NCI-H187 (cell line): Measurements from ENCODE around the gene MYL5.
"Not testable (repeated sequence)": the region's sequence is repeated elsewhere in the genome, so short reads cannot be mapped to it uniquely, and the experiment has no call there.

ENCODE experiments used
- DNase-seq, 2 experiments: peaks; one replicate each; lab custom pipeline; 2025; lab: John Stamatoyannopoulos, UW

Gene MYL5

GRCh38 chr4:656436-657337, 17.7 kb upstream of the MYL5 start:
- DNase-seq, result no peak

- no peak for DNase-seq
These were observed 17.0 kb upstream of the MYL5 start for GRCh38 chr4:657338-657833.

- DNase-seq, result no peak
These were observed 16.3 kb upstream of the MYL5 start for GRCh38 chr4:657834-658667.

GRCh38 chr4:658681-659667, 15.4 kb upstream of the MYL5 start:
- DNase-seq, result no peak

GRCh38 chr4:659851-660250, 14.5 kb upstream of the MYL5 start:
- no peak for DNase-seq

- no peak for DNase-seq
These were observed 13.9 kb upstream of the MYL5 start for GRCh38 chr4:660401-660800.

GRCh38 chr4:661231-661630, 13.1 kb upstream of the MYL5 start:
- DNase-seq, result no peak

- DNase-seq, result no peak
These were observed 12.2 kb upstream of the MYL5 start for GRCh38 chr4:661881-662761.

- no peak for DNase-seq
These were observed 11.3 kb upstream of the MYL5 start for GRCh38 chr4:663046-663437.

GRCh38 chr4:663438-664428, 10.6 kb upstream of the MYL5 start:
- no peak for DNase-seq

GRCh38 chr4:664713-665231, 9.6 kb upstream of the MYL5 start:
- DNase-seq, result no peak

- no peak for DNase-seq
These were observed 9.0 kb upstream of the MYL5 start for GRCh38 chr4:665381-665750.

- DNase-seq, result no peak
These were observed 8.4 kb upstream of the MYL5 start for GRCh38 chr4:665751-666435.

- DNase-seq, result no peak
These were observed 7.9 kb upstream of the MYL5 start for GRCh38 chr4:666436-666810.

GRCh38 chr4:666822-667544, 7.4 kb upstream of the MYL5 start:
- no peak for DNase-seq

GRCh38 chr4:667545-667925, 6.8 kb upstream of the MYL5 start:
- no peak for DNase-seq

GRCh38 chr4:668219-668618, 6.1 kb upstream of the MYL5 start:
- not testable (repeated sequence) for DNase-seq
